HS-27A (cell line): ENCODE data around the gene ABCC3.

ENCODE experiments used
- DNase-seq: peaks from one replicate; pipeline ENCODE4 v3.0.0-alpha.2; 2012; ENCODE audit warnings: low read depth, missing footprints

The ABCC3 gene

DNA sequence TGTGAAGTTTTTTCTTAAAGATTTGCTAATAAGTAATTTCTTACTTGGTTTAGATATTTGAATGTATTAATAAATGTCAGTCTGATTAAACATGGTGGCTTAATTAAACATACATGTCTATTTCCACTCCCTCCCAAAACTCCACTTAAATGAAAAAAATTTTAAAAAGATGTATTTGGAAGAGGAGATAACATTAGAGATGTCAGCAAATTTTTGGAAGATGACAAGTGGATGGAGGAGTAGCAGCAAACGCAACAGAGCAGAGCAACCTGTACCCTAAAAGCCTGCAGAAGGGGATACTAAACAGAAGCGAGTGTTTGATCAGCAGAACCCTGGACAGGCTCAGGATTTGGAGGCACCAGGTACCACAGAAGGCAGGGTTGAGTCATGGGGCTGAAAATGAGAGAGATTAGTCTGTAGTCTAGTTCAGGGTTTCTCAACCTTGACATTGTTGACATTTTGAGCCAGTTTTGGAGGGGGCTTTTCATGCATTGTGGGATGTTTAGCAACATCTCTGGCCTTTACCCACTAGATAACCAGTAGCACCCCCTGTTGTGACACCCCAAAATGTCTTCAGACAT lies 102.5 kb downstream of the ABCC3 start:
- no peak for DNase-seq

DNA sequence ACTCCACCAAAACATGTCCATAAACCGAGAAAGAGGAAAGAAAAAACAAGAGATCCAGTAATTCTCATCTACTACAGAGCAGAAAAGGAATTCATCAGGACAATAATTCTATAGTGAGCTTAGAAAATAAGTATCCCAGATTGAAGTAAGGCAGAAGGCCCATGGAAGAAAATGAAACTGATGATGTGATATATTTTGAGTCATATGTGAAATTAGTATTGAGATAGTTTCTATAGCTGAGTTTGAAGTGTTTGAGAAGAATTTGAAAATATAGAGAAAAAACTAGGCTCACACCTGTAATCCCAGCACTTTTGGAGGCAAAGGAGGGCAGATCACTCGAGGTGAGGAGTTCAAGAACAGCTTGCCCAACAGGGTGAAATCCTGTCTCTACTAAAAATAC lies 104.4 kb downstream of the ABCC3 start:
- DNase-seq: no peak
